ENCODE data around the gene TMED9. TPM values are rescaled to one million over a fixed set of nuclear protein-coding genes. Genes with fewer than 3 reads are reported as not detected.

Gene TMED9
- total RNA-seq, 1 donor from 2014 or later: 372 TPM

- no peak overlapping the region for H2AFZ ChIP-seq (ENCODE audit: low read depth, low read length)
- no peak overlapping the region for H3K4me3 ChIP-seq (ENCODE audit: insufficient read depth, low read depth, low read length)
- H3K4me1 Mint-ChIP-seq (ENCODE audit: low read depth, unreplicated experiment): peaks cover 55% of the 10 kb centered on the region
- no peaks in the 10 kb centered on the region for H3K36me3 Mint-ChIP-seq (ENCODE audit: low read depth, unreplicated experiment)
- peaks cover 83% of the 10 kb centered on the region for H3K79me2 ChIP-seq (ENCODE audit: insufficient read depth, low read length)
- H3K27me3 ChIP-seq (ENCODE audit: insufficient read depth, low read length): no peaks in the 10 kb centered on the region
- H3K27ac Mint-ChIP-seq (ENCODE audit: unreplicated experiment): no peak overlapping the region
- peaks cover 22% of the 10 kb centered on the region for H3K4me1 ChIP-seq (ENCODE audit: insufficient read depth, low read length)
- peaks cover 86% of the 10 kb centered on the region for H4K20me1 ChIP-seq (ENCODE audit: insufficient read depth, low read length)
- no peaks in the 10 kb centered on the region for H3K9me3 Mint-ChIP-seq (ENCODE audit: unreplicated experiment)
- TF ChIP-seq EZH2 (IDR thresholded peaks at IDR 0.05; ENCODE audit: insufficient read depth, low read length): no peak
- no peak for TF ChIP-seq CTCF (IDR thresholded peaks at IDR 0.05; ENCODE audit: insufficient read depth, low read depth, low read length)
- H3K4me3 Mint-ChIP-seq (ENCODE audit: unreplicated experiment): no peak overlapping the region
- DNase-seq (ENCODE audit: low read depth) (no peak), FAIRE-seq (no peak)
- H3K9ac ChIP-seq (ENCODE audit: low read length): no peak overlapping the region
- H3K27me3 Mint-ChIP-seq (ENCODE audit: low read depth, unreplicated experiment): no peaks in the 10 kb centered on the region
- no peak overlapping the region for H3K4me2 ChIP-seq (ENCODE audit: low read length)
- H3K36me3 ChIP-seq (ENCODE audit: insufficient read depth, low read length): no peaks in the 10 kb centered on the region
- no peaks in the 10 kb centered on the region for H3K9me3 ChIP-seq (ENCODE audit: insufficient read depth, low read depth, low read length)
- no peak overlapping the region for H3K27ac ChIP-seq (ENCODE audit: low read depth, low read length)
These were observed 43.5 kb upstream of the TMED9 start for GRCh38 chr5:177548495-177548894.

- no peaks in the 10 kb centered on the region for H3K36me3 Mint-ChIP-seq (ENCODE audit: low read depth, unreplicated experiment)
- H3K4me3 Mint-ChIP-seq (ENCODE audit: unreplicated experiment): peak overlapping the region; percentile 45
- Histone ChIP-seq H3K4me2 (ENCODE audit: low read length) (no peak overlapping the region), H3K27me3 (ENCODE audit: insufficient read depth, low read length) (no peaks in the 10 kb centered on the region), H3K9ac (ENCODE audit: low read length) (no peak overlapping the region), H3K4me1 (ENCODE audit: insufficient read depth, low read length) (peaks cover 27% of the 10 kb centered on the region), H4K20me1 (ENCODE audit: insufficient read depth, low read length) (peaks cover 76% of the 10 kb centered on the region), H3K36me3 (ENCODE audit: insufficient read depth, low read length) (no peaks in the 10 kb centered on the region), H2AFZ (ENCODE audit: low read depth, low read length) (no peak overlapping the region), H3K4me3 (ENCODE audit: insufficient read depth, low read depth, low read length) (no peak overlapping the region), H3K27ac (ENCODE audit: low read depth, low read length) (no peak overlapping the region), H3K79me2 (ENCODE audit: insufficient read depth, low read length) (peaks cover 74% of the 10 kb centered on the region), H3K9me3 (ENCODE audit: insufficient read depth, low read depth, low read length) (no peaks in the 10 kb centered on the region)
- FAIRE-seq (no peak), DNase-seq (ENCODE audit: low read depth) (no peak)
- no peak overlapping the region for H3K27ac Mint-ChIP-seq (ENCODE audit: unreplicated experiment)
- H3K4me1 Mint-ChIP-seq (ENCODE audit: low read depth, unreplicated experiment): peaks cover 39% of the 10 kb centered on the region
- H3K9me3 Mint-ChIP-seq (ENCODE audit: unreplicated experiment): no peaks in the 10 kb centered on the region
- H3K27me3 Mint-ChIP-seq (ENCODE audit: low read depth, unreplicated experiment): no peaks in the 10 kb centered on the region
- TF ChIP-seq EZH2 (IDR thresholded peaks at IDR 0.05; ENCODE audit: insufficient read depth, low read length) (no peak), CTCF (IDR thresholded peaks at IDR 0.05; ENCODE audit: insufficient read depth, low read depth, low read length) (no peak)
These were observed 41.9 kb upstream of the TMED9 start for GRCh38 chr5:177550122-177550521.

- no peak for FAIRE-seq
- Mint-ChIP-seq H3K27ac (ENCODE audit: unreplicated experiment) (peak overlapping the region; percentile 29), H3K4me1 (ENCODE audit: low read depth, unreplicated experiment) (peaks cover 20% of the 10 kb centered on the region), H3K36me3 (ENCODE audit: low read depth, unreplicated experiment) (no peaks in the 10 kb centered on the region), H3K27me3 (ENCODE audit: low read depth, unreplicated experiment) (no peaks in the 10 kb centered on the region), H3K4me3 (ENCODE audit: unreplicated experiment) (peak overlapping the region; percentile 90), H3K9me3 (ENCODE audit: unreplicated experiment) (peaks cover 2% of the 10 kb centered on the region)
- Histone ChIP-seq H2AFZ (ENCODE audit: low read depth, low read length) (no peak overlapping the region), H3K36me3 (ENCODE audit: insufficient read depth, low read length) (no peaks in the 10 kb centered on the region), H3K79me2 (ENCODE audit: insufficient read depth, low read length) (peaks cover 60% of the 10 kb centered on the region), H3K4me1 (ENCODE audit: insufficient read depth, low read length) (peaks cover 12% of the 10 kb centered on the region), H3K9ac (ENCODE audit: low read length) (peak overlapping the region; percentile 82), H3K27ac (ENCODE audit: low read depth, low read length) (no peak overlapping the region), H3K4me3 (ENCODE audit: insufficient read depth, low read depth, low read length) (peak overlapping the region; percentile 64), H3K9me3 (ENCODE audit: insufficient read depth, low read depth, low read length) (no peaks in the 10 kb centered on the region), H3K4me2 (ENCODE audit: low read length) (peak overlapping the region; percentile 97), H3K27me3 (ENCODE audit: insufficient read depth, low read length) (no peaks in the 10 kb centered on the region), H4K20me1 (ENCODE audit: insufficient read depth, low read length) (peaks cover 55% of the 10 kb centered on the region)
- TF ChIP-seq CTCF (IDR thresholded peaks at IDR 0.05; ENCODE audit: insufficient read depth, low read depth, low read length) (no peak), EZH2 (IDR thresholded peaks at IDR 0.05; ENCODE audit: insufficient read depth, low read length) (no peak)
- DNase-seq (ENCODE audit: low read depth): no peak
These were observed 39.1 kb upstream of the TMED9 start for GRCh38 chr5:177552839-177553455.

All from astrocyte (in vitro differentiated cells and primary cell).